Adrenal gland (tissue), 5 donors: Measurements from ENCODE around the gene ZNHIT1.

Experiments
- CTCF ChIP-seq, 6 experiments: fragments of 450-650 bp in 4 of 6; fragments of 200-600 bp in 2 of 6; sonication (generic) in 1 of 6; IDR thresholded peaks; 1 replicate in 5 of 6; 2 replicates in 1 of 6; pipeline versions ENCODE4 v1.5.1 to v1.8.0; 2016 to 2021; ENCODE audit warnings: antibody characterized with exemption in 6 of 6, mild to moderate bottlenecking in 2 of 6, moderate library complexity in 1 of 6
- POLR2A ChIP-seq, 2 donors: fragments of 450-650 bp; IDR thresholded peaks; one replicate each; pipeline ENCODE4 v1.6.1; 2017; ENCODE audit warnings: antibody characterized with exemption in 2 of 2, mild to moderate bottlenecking in 2 of 2, moderate library complexity in 1 of 2
- donor health status: DM: no; HTN: no; CAD: no.

- TF ChIP-seq POLR2A (IDR thresholded peaks at IDR 0.05) (no peak), CTCF (IDR thresholded peaks at IDR 0.05) (no peak)
These were observed 17.5 kb upstream of the ZNHIT1 start for GRCh38 chr7:101200504-101200861.
